GM12878 (cell line): ENCODE measurements around the gene ZNF559. TPM values are rescaled to one million over a fixed set of nuclear protein-coding genes. Genes with fewer than 3 reads are reported as not detected.

Experiments used
- ATAC-seq: fragments of 200-7000 bp; cut with Tn5 transposase; 3 replicates; pipeline ENCODE4 v1.9.1; 2020; ENCODE audit warnings: mild to moderate bottlenecking, moderate library complexity
- BruUV-seq: library from RNA; stranded (reverse); fragments of 400-500 nt; replicated peaks from 2 replicates; lab custom pipeline; 2021; lab: Mats Ljungman, UMichigan
- CTCF ChIA-PET: fragments of 300-600 bp; sonication (Branson Sonifier 250); formaldehyde crosslinking; extraction: SDS; loops from one replicate; lab custom pipeline; 2021; ENCODE audit warnings: inconsistent platforms; lab: Yijun Ruan, JAX
- POLR2A ChIA-PET: fragments of 350-600 bp; formaldehyde crosslinking; extraction: SDS; loops from one replicate; lab custom pipeline; 2021; ENCODE audit warnings: inconsistent platforms; lab: Charles Lee
- RAD21 ChIA-PET: fragments of 300-600 bp; sonication (Branson Sonifier 250); formaldehyde crosslinking; loops from one replicate; lab custom pipeline; 2023; ENCODE audit warnings: antibody characterized with exemption; ENCODE audit not compliant: unreplicated experiment; lab: Charles Lee
- SMC1A ChIA-PET: fragments of 300-600 bp; sonication (Branson Sonifier 250); formaldehyde crosslinking; loops from one replicate; lab custom pipeline; 2023; ENCODE audit not compliant: unreplicated experiment, uncharacterized antibody; lab: Charles Lee
- DNase-seq: peaks from one replicate; pipeline ENCODE4 v3.0.0-alpha.2; 2011; ENCODE audit warnings: low read depth, low spot score
- FAIRE-seq: peaks from 3 replicates; lab custom pipeline; 2011; peaks lifted over from hg19 to GRCh38; lab: Jason Lieb, UNC
- H2AFZ ChIP-seq: 2 replicates; pipeline ENCODE4 v1.6.0; 2011; ENCODE audit warnings: low read depth, low read length, control low read depth; ENCODE audit not compliant: control insufficient read depth
- H3K27ac ChIP-seq: 2 replicates; pipeline ENCODE4 v1.5.1; 2011; ENCODE audit warnings: control low read depth; ENCODE audit not compliant: control insufficient read depth, insufficient read depth
- H3K27me3 ChIP-seq, 2 experiments: replicated peaks in 1 of 2; 2 replicates each; pipeline versions ENCODE4 v1.6.0 to v1.6.1; 2011; ENCODE audit warnings: low read length in 1 of 2; ENCODE audit not compliant: control insufficient read depth in 2 of 2, insufficient read depth in 2 of 2
- H3K36me3 ChIP-seq, 2 experiments: 2 replicates each; pipeline ENCODE4 v1.5.1; 2011; ENCODE audit warnings: low read length in 1 of 2; ENCODE audit not compliant: control insufficient read depth in 2 of 2, insufficient read depth in 2 of 2
- H3K4me1 ChIP-seq: 2 replicates; pipeline ENCODE4 v1.6.1; 2011; ENCODE audit warnings: mild to moderate bottlenecking, low read length, moderate library complexity, mixed read lengths; ENCODE audit not compliant: control insufficient read depth, insufficient read depth
- H3K4me2 ChIP-seq: 2 replicates; pipeline ENCODE4 v1.6.0; 2011; ENCODE audit warnings: control low read depth; ENCODE audit not compliant: control insufficient read depth, insufficient read depth
- H3K4me3 ChIP-seq: fragments of 200-600 bp; sonication (generic); 2 replicates; pipeline ENCODE4 v1.5.1; 2016
- H3K79me2 ChIP-seq: 2 replicates; pipeline ENCODE4 v1.6.0; 2011; ENCODE audit warnings: low read length; ENCODE audit not compliant: control insufficient read depth, insufficient read depth
- H3K9ac ChIP-seq: 2 replicates; pipeline ENCODE4 v1.8.0; 2011; ENCODE audit warnings: low read length, control low read depth, mixed read lengths; ENCODE audit not compliant: control insufficient read depth, insufficient read depth
- H3K9me3 ChIP-seq: replicated peaks from 3 replicates; pipeline ENCODE4 v1.5.1; 2011; ENCODE audit warnings: mild to moderate bottlenecking, low read length; ENCODE audit not compliant: control insufficient read depth, insufficient read depth
- H4K20me1 ChIP-seq: 2 replicates; pipeline ENCODE4 v1.6.0; 2011; ENCODE audit not compliant: control insufficient read depth, insufficient read depth
- CEBPZ ChIP-seq: fragments of 150-350 bp; IDR thresholded peaks from 2 replicates; pipeline ENCODE4 v1.6.1; 2016; ENCODE audit warnings: low read depth, low read length
- HDAC2 ChIP-seq: fragments of 200-600 bp; sonication (generic); IDR thresholded peaks from 2 replicates; pipeline ENCODE4 v1.6.1; 2017
- IRF4 ChIP-seq: IDR thresholded peaks from 2 replicates; pipeline ENCODE4 v1.6.1; 2011; ENCODE audit warnings: low read depth, low read length
- NFIC ChIP-seq: IDR thresholded peaks from 2 replicates; pipeline ENCODE4 v1.6.1; 2012; ENCODE audit warnings: low read depth, mild to moderate bottlenecking, inconsistent platforms, low read length, moderate library complexity
- PAX5 ChIP-seq: IDR thresholded peaks from 2 replicates; pipeline ENCODE4 v1.6.1; 2011; ENCODE audit warnings: low read depth, low read length, borderline replicate concordance
- RAD21 ChIP-seq: IDR thresholded peaks from 2 replicates; pipeline ENCODE4 v1.6.1; 2011; ENCODE audit warnings: mild to moderate bottlenecking, low read depth, low read length, moderate library complexity; ENCODE audit not compliant: insufficient read depth
- RFX5 ChIP-seq: IDR thresholded peaks from 2 replicates; pipeline ENCODE4 v1.6.1; 2011; ENCODE audit warnings: low read depth, low read length, improper control_type of control experiment
- TAF1 ChIP-seq: IDR thresholded peaks from 2 replicates; pipeline ENCODE4 v1.6.1; 2011; ENCODE audit warnings: mild to moderate bottlenecking, low read depth, low read length, borderline replicate concordance
- ZNF274 ChIP-seq: IDR thresholded peaks from one replicate; pipeline ENCODE4 v1.8.0; 2011; ENCODE audit not compliant: insufficient read length, insufficient read depth
- WGBS: methylation state at CpG from one replicate; pipeline ENCODE4 v1.1.6; 2016; ENCODE audit warnings: low lambda C conversion rate; ENCODE audit not compliant: insufficient replicate concordance, insufficient coverage; ENCODE audit errors: missing lambda C conversion rate; 5-methylcytosine and 5-hydroxymethylcytosine counted together
- in situ Hi-C: fragments of 300-500 bp; cut with MboI; formaldehyde crosslinking; loops from 9 replicates; pipeline ENCODE4 v1.14.3; 2018; ENCODE audit warnings: mixed read lengths
- intact Hi-C: fragments of 100-400 bp; cut with micrococcal nuclease; formaldehyde crosslinking; loops from one replicate; pipeline ENCODE4 v1.14.2; 2022; ENCODE audit not compliant: unreplicated experiment
- polyA plus RNA-seq, 11 experiments: library from polyadenylated mRNA; depleted of rRNA in 4 of 11; unstranded in 6 of 11; stranded (reverse) in 5 of 11; fragments of >200 nt; fragmentation: Nextera tagmentation in 4 of 11; fragmentation: Illumina TruSeq in 1 of 11; extraction: Ambion mirVana in 4 of 11; extraction: Trizol in 1 of 11; gene quantifications; 1 replicate in 1 of 11; 2 replicates in 10 of 11; pipeline versions ENCODE4 v1.2.1 to v1.2.3, GENCODE V29; 2011 to 2016; ENCODE audit warnings: inconsistent platforms in 2 of 11, missing spikeins in 2 of 11, low read depth in 1 of 11
- total RNA-seq, 4 experiments: library from RNA; depleted of rRNA in 3 of 4; stranded (reverse); fragments of >200 nt in 3 of 4; fragmentation: Illumina TruSeq in 1 of 4; extraction: Trizol in 1 of 4; gene quantifications; 2 replicates each; pipeline versions ENCODE4 v1.2.1 to v1.2.3, GENCODE V29; 2013 to 2021

The ZNF559 gene
- total and polyA plus RNA-seq, 10 of the 15 experiments (the other 5 are each of a cell fraction or from before 2014, with no cell fraction given): 4.4 to 13.8 (median 9.8) TPM

GRCh38 chr19:9289231-9289884 is 34.6 kb upstream of the ZNF559 start (continued):
- TF ChIP-seq NFIC: no peak
- TF ChIP-seq, all 136 proteins: peak for 0

- Histone ChIP-seq H3K27me3 (no peaks in the 10 kb centered on the region), H3K4me3 (no peak overlapping the region), H3K27ac (no peak overlapping the region), H2AFZ (no peak overlapping the region), H3K79me2 (no peaks in the 10 kb centered on the region), H4K20me1 (no peaks in the 10 kb centered on the region), H3K4me1 (no peaks in the 10 kb centered on the region), H3K4me2 (no peak overlapping the region), H3K9ac (no peak overlapping the region), H3K36me3 (no peaks in the 10 kb centered on the region), H3K9me3 (peaks cover 24% of the 10 kb centered on the region)
- RAD21 ChIA-PET: no interaction called here
- CTCF ChIA-PET: no interaction called here
- intact Hi-C loops: no loop called here
- POLR2A ChIA-PET: no interaction called here
- FAIRE-seq: no peak
- SMC1A ChIA-PET: no interaction called here
- ATAC-seq: no peak
- no TSS peak for BruUV-seq
- in situ Hi-C loops: no loop called here
- 86% methylated on average over 4 of the region's 4 CpGs for WGBS
- no peak for DNase-seq
- no peak for TF ChIP-seq RFX5
- peak; percentile 58 for TF ChIP-seq ZNF274
- no peak for TF ChIP-seq RAD21
- TF ChIP-seq, all 136 proteins: peak for 1
Measured at GRCh38 chr19:9295411-9295849, 28.5 kb upstream of the ZNF559 start.

GRCh38 chr19:9296336-9296735 is 27.6 kb upstream of the ZNF559 start:
- POLR2A ChIA-PET: no interaction called here
- RAD21 ChIA-PET: no interaction called here
- in situ Hi-C loops: no loop called here

More at GRCh38 chr19:9296336-9296735, 27.6 kb upstream of the ZNF559 start:
- FAIRE-seq: no peak
- no peak overlapping the region for H3K27ac ChIP-seq
- H3K4me1 ChIP-seq: no peaks in the 10 kb centered on the region
- no peak for TF ChIP-seq PAX5
- no peak for TF ChIP-seq NFIC
- TF ChIP-seq CEBPZ: no peak
- TF ChIP-seq IRF4: no peak
- no peak for TF ChIP-seq HDAC2
- TF ChIP-seq TAF1: no peak
- H3K79me2 ChIP-seq: no peaks in the 10 kb centered on the region
- H3K4me2 ChIP-seq: no peak overlapping the region
- H2AFZ ChIP-seq: no peak overlapping the region
- intact Hi-C loops: no loop called here
- H4K20me1 ChIP-seq: no peaks in the 10 kb centered on the region
- no peak for ATAC-seq
- no TSS peak for BruUV-seq
- no peak overlapping the region for H3K4me3 ChIP-seq
- H3K36me3 ChIP-seq: no peaks in the 10 kb centered on the region
- no peaks in the 10 kb centered on the region for H3K27me3 ChIP-seq
- H3K9ac ChIP-seq: no peak overlapping the region
- 97% methylated on average over 2 of the region's 2 CpGs for whole genome bisulfite sequencing
- peaks cover 28% of the 10 kb centered on the region for H3K9me3 ChIP-seq
- CTCF ChIA-PET: no interaction called here
- SMC1A ChIA-PET: no interaction called here
- no peak for DNase-seq
